ENCODE results near the gene MTMR4.
A peak's percentile ranks its signal among the peaks of the same experiment; 100 is the strongest.
"Not testable (repeated sequence)": the region's sequence is repeated elsewhere in the genome, so short reads cannot be mapped to it uniquely, and the experiment has no call there.

Gene MTMR4

GRCh38 chr17:58513965-58514769 lies at the start of gene MTMR4:
TSS of gene MTMR4 (minus strand) at chr17:58514638. CDS start at chr17:58514407, 231 bp downstream.
- DNase-seq = peak; percentile 79

- DNase-seq = no peak
These were observed 46.1 kb upstream of the MTMR4 start for GRCh38 chr17:58560511-58560910.

- DNase-seq = no peak
These were observed 43.5 kb upstream of the MTMR4 start for GRCh38 chr17:58557981-58558380.

- DNase-seq = no peak
These were observed 42.4 kb upstream of the MTMR4 start for GRCh38 chr17:58556833-58557250.

- not testable (repeated sequence) for DNase-seq
These were observed 40.7 kb upstream of the MTMR4 start for GRCh38 chr17:58555109-58555508.

- DNase-seq = no peak
These were observed 26.8 kb upstream of the MTMR4 start for GRCh38 chr17:58541249-58541648.

- no peak for DNase-seq
These were observed 25.3 kb upstream of the MTMR4 start for GRCh38 chr17:58539698-58540097.

GRCh38 chr17:58538811-58539409 lies 24.5 kb upstream of the MTMR4 start:
- DNase-seq = no peak

GRCh38 chr17:58537266-58537665 lies 22.8 kb upstream of the MTMR4 start:
- no peak for DNase-seq

GRCh38 chr17:58536542-58536941 lies 22.1 kb upstream of the MTMR4 start:
- DNase-seq = no peak

GRCh38 chr17:58535431-58535830 lies 21.0 kb upstream of the MTMR4 start:
- no peak for DNase-seq

- no peak for DNase-seq
These were observed 20.5 kb upstream of the MTMR4 start for GRCh38 chr17:58534901-58535421.

GRCh38 chr17:58534331-58534730 lies 19.9 kb upstream of the MTMR4 start:
- DNase-seq = no peak

- no peak for DNase-seq
These were observed 19.3 kb upstream of the MTMR4 start for GRCh38 chr17:58533616-58534188.

- no peak for DNase-seq
These were observed 18.1 kb upstream of the MTMR4 start for GRCh38 chr17:58532555-58532951.

- DNase-seq = peak; percentile 68
These were observed 17.5 kb upstream of the MTMR4 start for GRCh38 chr17:58531661-58532554.

GRCh38 chr17:58531122-58531521 lies 16.7 kb upstream of the MTMR4 start:
- DNase-seq = no peak

GRCh38 chr17:58530655-58531054 lies 16.2 kb upstream of the MTMR4 start:
- no peak for DNase-seq

- no peak for DNase-seq
These were observed 14.8 kb upstream of the MTMR4 start for GRCh38 chr17:58529275-58529674.

- no peak for DNase-seq
These were observed 14.0 kb upstream of the MTMR4 start for GRCh38 chr17:58528443-58528842.

GRCh38 chr17:58527949-58528348 lies 13.5 kb upstream of the MTMR4 start:
- no peak for DNase-seq

GRCh38 chr17:58527306-58527705 lies 12.9 kb upstream of the MTMR4 start:
- no peak for DNase-seq

GRCh38 chr17:58525239-58525638 lies 10.8 kb upstream of the MTMR4 start:
- DNase-seq = no peak
